GM12878 (cell line): ENCODE data around the gene SOX2. TPM values are rescaled to one million over a fixed set of nuclear protein-coding genes. Genes with fewer than 3 reads are reported as not detected.

Experiments used
- ATAC-seq: fragments of 200-7000 bp; cut with Tn5 transposase; 3 replicates; pipeline ENCODE4 v1.9.1; 2020; ENCODE audit warnings: mild to moderate bottlenecking, moderate library complexity
- Bru-seq: library from RNA; stranded (reverse); fragments of 400-500 nt; gene quantifications from one replicate; lab custom pipeline; 2021; lab: Mats Ljungman, UMichigan
- BruChase-seq, 2 experiments: library from RNA; stranded (reverse); fragments of 400-500 nt; gene quantifications; one replicate each; lab custom pipeline; 2021; lab: Mats Ljungman, UMichigan
- BruUV-seq: library from RNA; stranded (reverse); fragments of 400-500 nt; replicated peaks from 2 replicates; lab custom pipeline; 2021; lab: Mats Ljungman, UMichigan
- CTCF ChIA-PET: fragments of 300-600 bp; sonication (Branson Sonifier 250); formaldehyde crosslinking; extraction: SDS; loops from one replicate; lab custom pipeline; 2021; ENCODE audit warnings: inconsistent platforms; lab: Yijun Ruan, JAX
- POLR2A ChIA-PET: fragments of 350-600 bp; formaldehyde crosslinking; extraction: SDS; loops from one replicate; lab custom pipeline; 2021; ENCODE audit warnings: inconsistent platforms; lab: Charles Lee
- RAD21 ChIA-PET: fragments of 300-600 bp; sonication (Branson Sonifier 250); formaldehyde crosslinking; loops from one replicate; lab custom pipeline; 2023; ENCODE audit warnings: antibody characterized with exemption; ENCODE audit not compliant: unreplicated experiment; lab: Charles Lee
- SMC1A ChIA-PET: fragments of 300-600 bp; sonication (Branson Sonifier 250); formaldehyde crosslinking; loops from one replicate; lab custom pipeline; 2023; ENCODE audit not compliant: unreplicated experiment, uncharacterized antibody; lab: Charles Lee
- DNase-seq: peaks from one replicate; pipeline ENCODE4 v3.0.0-alpha.2; 2011; ENCODE audit warnings: low read depth, low spot score
- FAIRE-seq: peaks from 3 replicates; lab custom pipeline; 2011; peaks lifted over from hg19 to GRCh38; lab: Jason Lieb, UNC
- H2AFZ ChIP-seq: 2 replicates; pipeline ENCODE4 v1.6.0; 2011; ENCODE audit warnings: low read depth, low read length, control low read depth; ENCODE audit not compliant: control insufficient read depth
- H3K27ac ChIP-seq: 2 replicates; pipeline ENCODE4 v1.5.1; 2011; ENCODE audit warnings: control low read depth; ENCODE audit not compliant: control insufficient read depth, insufficient read depth
- H3K27me3 ChIP-seq, 2 experiments: replicated peaks in 1 of 2; 2 replicates each; pipeline versions ENCODE4 v1.6.0 to v1.6.1; 2011; ENCODE audit warnings: low read length in 1 of 2; ENCODE audit not compliant: control insufficient read depth in 2 of 2, insufficient read depth in 2 of 2
- H3K36me3 ChIP-seq, 2 experiments: 2 replicates each; pipeline ENCODE4 v1.5.1; 2011; ENCODE audit warnings: low read length in 1 of 2; ENCODE audit not compliant: control insufficient read depth in 2 of 2, insufficient read depth in 2 of 2
- H3K4me1 ChIP-seq: 2 replicates; pipeline ENCODE4 v1.6.1; 2011; ENCODE audit warnings: mild to moderate bottlenecking, low read length, moderate library complexity, mixed read lengths; ENCODE audit not compliant: control insufficient read depth, insufficient read depth
- H3K4me2 ChIP-seq: 2 replicates; pipeline ENCODE4 v1.6.0; 2011; ENCODE audit warnings: control low read depth; ENCODE audit not compliant: control insufficient read depth, insufficient read depth
- H3K4me3 ChIP-seq: fragments of 200-600 bp; sonication (generic); 2 replicates; pipeline ENCODE4 v1.5.1; 2016
- H3K79me2 ChIP-seq: 2 replicates; pipeline ENCODE4 v1.6.0; 2011; ENCODE audit warnings: low read length; ENCODE audit not compliant: control insufficient read depth, insufficient read depth
- H3K9ac ChIP-seq: 2 replicates; pipeline ENCODE4 v1.8.0; 2011; ENCODE audit warnings: low read length, control low read depth, mixed read lengths; ENCODE audit not compliant: control insufficient read depth, insufficient read depth
- H3K9me3 ChIP-seq: replicated peaks from 3 replicates; pipeline ENCODE4 v1.5.1; 2011; ENCODE audit warnings: mild to moderate bottlenecking, low read length; ENCODE audit not compliant: control insufficient read depth, insufficient read depth
- H4K20me1 ChIP-seq: 2 replicates; pipeline ENCODE4 v1.6.0; 2011; ENCODE audit not compliant: control insufficient read depth, insufficient read depth
- EGR1 ChIP-seq, 2 experiments: IDR thresholded peaks; 1 replicate in 1 of 2; 2 replicates in 1 of 2; pipeline ENCODE4 v1.6.1; 2011 to 2012; ENCODE audit warnings: low read depth in 2 of 2, low read length in 2 of 2, borderline replicate concordance in 1 of 2, mild to moderate bottlenecking in 1 of 2, moderate library complexity in 1 of 2
- NFYB ChIP-seq: IDR thresholded peaks from 2 replicates; pipeline ENCODE4 v1.6.1; 2011; ENCODE audit warnings: low read depth, mild to moderate bottlenecking, low read length, improper control_type of control experiment, moderate library complexity; ENCODE audit not compliant: insufficient read depth
- ZNF622 ChIP-seq: fragments of 450-650 bp; IDR thresholded peaks from 2 replicates; pipeline ENCODE4 v1.6.1; 2017; ENCODE audit warnings: mild to moderate bottlenecking, inconsistent platforms
- WGBS: methylation state at CpG from one replicate; pipeline ENCODE4 v1.1.6; 2016; ENCODE audit warnings: low lambda C conversion rate; ENCODE audit not compliant: insufficient replicate concordance, insufficient coverage; ENCODE audit errors: missing lambda C conversion rate; 5-methylcytosine and 5-hydroxymethylcytosine counted together
- in situ Hi-C: fragments of 300-500 bp; cut with MboI; formaldehyde crosslinking; loops from 9 replicates; pipeline ENCODE4 v1.14.3; 2018; ENCODE audit warnings: mixed read lengths
- intact Hi-C: fragments of 100-400 bp; cut with micrococcal nuclease; formaldehyde crosslinking; loops from one replicate; pipeline ENCODE4 v1.14.2; 2022; ENCODE audit not compliant: unreplicated experiment
- long read RNA-seq, 2 experiments: library from polyadenylated mRNA; unstranded; transcript quantifications; one replicate each; pipeline ENCODE4 v2.0.0, GENCODE V29; 2019 to 2020
- polyA minus RNA-seq, 3 experiments: library from RNA; depleted of rRNA, polyadenylated mRNA; stranded (reverse); fragments of >200 nt; gene quantifications; 2 replicates each; pipeline ENCODE4 v1.2.3, GENCODE V29; 2011
- polyA plus RNA-seq, 11 experiments: library from polyadenylated mRNA; depleted of rRNA in 4 of 11; unstranded in 6 of 11; stranded (reverse) in 5 of 11; fragments of >200 nt; fragmentation: Nextera tagmentation in 4 of 11; fragmentation: Illumina TruSeq in 1 of 11; extraction: Ambion mirVana in 4 of 11; extraction: Trizol in 1 of 11; gene quantifications; 1 replicate in 1 of 11; 2 replicates in 10 of 11; pipeline versions ENCODE4 v1.2.1 to v1.2.3, GENCODE V29; 2011 to 2016; ENCODE audit warnings: inconsistent platforms in 2 of 11, missing spikeins in 2 of 11, low read depth in 1 of 11
- total RNA-seq, 4 experiments: library from RNA; depleted of rRNA in 3 of 4; stranded (reverse); fragments of >200 nt in 3 of 4; fragmentation: Illumina TruSeq in 1 of 4; extraction: Trizol in 1 of 4; gene quantifications; 2 replicates each; pipeline versions ENCODE4 v1.2.1 to v1.2.3, GENCODE V29; 2013 to 2021

SOX2 gene
- 0.37 TPM in 1 of 2 replicates, not detected in the other for total RNA-seq (2013; cell fraction: nucleolus; rRNA removed)
- total RNA-seq (2014; rRNA removed), result not detected in 2 replicates
- not detected in 2 replicates for total RNA-seq (2014; rRNA removed; fragmentation: Illumina TruSeq; extraction: Trizol)
- 0.08 and 0.13 TPM in 2 replicates for total RNA-seq (2021)
- polyA plus RNA-seq (2011; ENCODE audit: low read depth), result not detected
- polyA plus RNA-seq (2011; rRNA removed), result 0.06 TPM in 1 of 2 replicates, not detected in the other
- polyA plus RNA-seq (2011; cell fraction: cytosol; rRNA removed), result 0.05 TPM in 1 of 2 replicates, not detected in the other
- 0.04 and 0.10 TPM in 2 replicates for polyA plus RNA-seq (2011; cell fraction: nucleus; rRNA removed)
- polyA plus RNA-seq (2012), result not detected in 2 replicates
- polyA plus RNA-seq (2014; fragmentation: Illumina TruSeq; extraction: Trizol), result not detected in 2 replicates
- not detected for polyA plus RNA-seq (2014; fragmentation: Nextera tagmentation; extraction: Ambion mirVana)
- polyA plus RNA-seq (2014; rRNA removed), result 0.10 TPM in 1 of 2 replicates, not detected in the other
- polyA plus RNA-seq (2016; fragmentation: Nextera tagmentation; extraction: Ambion mirVana), result under 1 TPM; 0.06 to 0.07 TPM
- polyA minus RNA-seq (2011; rRNA and poly(A)+ RNA removed), result not detected in 2 replicates
- not detected in 2 replicates for polyA minus RNA-seq (2011; cell fraction: cytosol; rRNA and poly(A)+ RNA removed)
- polyA minus RNA-seq (2011; cell fraction: nucleus; rRNA and poly(A)+ RNA removed), result not detected in 2 replicates
- not detected for Bru-seq, nascent RNA
- not detected for BruChase-seq, experiment 1, labeled RNA remaining after a 6-hour chase
- BruChase-seq, experiment 2, labeled RNA remaining after a 2-hour chase, result percentile 17 among the genes with signal in this experiment
- long read RNA-seq, experiment 1, result 0 reads
- long read RNA-seq, experiment 2, result 0 reads

DNA sequence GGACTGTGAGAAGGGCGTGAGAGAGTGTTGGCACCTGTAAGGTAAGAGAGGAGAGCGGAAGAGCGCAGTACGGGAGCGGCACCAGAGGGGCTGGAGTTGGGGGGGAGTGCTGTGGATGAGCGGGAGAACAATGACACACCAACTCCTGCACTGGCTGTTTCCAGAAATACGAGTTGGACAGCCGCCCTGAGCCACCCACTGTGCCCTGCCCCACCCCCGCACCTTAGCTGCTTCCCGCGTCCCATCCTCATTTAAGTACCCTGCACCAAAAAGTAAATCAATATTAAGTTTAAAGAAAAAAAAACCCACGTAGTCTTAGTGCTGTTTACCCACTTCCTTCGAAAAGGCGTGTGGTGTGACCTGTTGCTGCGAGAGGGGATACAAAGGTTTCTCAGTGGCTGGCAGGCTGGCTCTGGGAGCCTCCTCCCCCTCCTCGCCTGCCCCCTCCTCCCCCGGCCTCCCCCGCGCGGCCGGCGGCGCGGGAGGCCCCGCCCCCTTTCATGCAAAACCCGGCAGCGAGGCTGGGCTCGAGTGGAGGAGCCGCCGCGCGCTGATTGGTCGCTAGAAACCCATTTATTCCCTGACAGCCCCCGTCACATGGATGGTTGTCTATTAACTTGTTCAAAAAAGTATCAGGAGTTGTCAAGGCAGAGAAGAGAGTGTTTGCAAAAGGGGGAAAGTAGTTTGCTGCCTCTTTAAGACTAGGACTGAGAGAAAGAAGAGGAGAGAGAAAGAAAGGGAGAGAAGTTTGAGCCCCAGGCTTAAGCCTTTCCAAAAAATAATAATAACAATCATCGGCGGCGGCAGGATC lies at the start of gene SOX2:
Gene SOX2, plus strand, starts transcription at position 601 of the 811 bp plus-strand sequence. CDS start 436 bp downstream, outside the sequence.
- Histone ChIP-seq H3K4me2 (0 out of 2 replicates have a peak within 1 kb of the TSS, but pooled peaks have one; percentile 25), H3K79me2 (no peaks in the 10 kb centered on the region), H3K4me3 (peak within 1 kb of the TSS; percentile 20; the same call in 1 of the 2 replicates), H3K36me3 (no peaks in the 10 kb centered on the region), H2AFZ (no peak within 1 kb of the TSS), H3K9ac (no peak within 1 kb of the TSS), H3K27me3 (peaks cover 5 to 27% of the 10 kb centered on the region in 2 experiments), H3K4me1 (no peaks in the 10 kb centered on the region), H3K27ac (no peak within 1 kb of the TSS), H3K9me3 (no peaks in the 10 kb centered on the region; the same call in 2 of the 3 replicates), H4K20me1 (no peaks in the 10 kb centered on the region)
- ChIA-PET SMC1A (no interaction called here), POLR2A (interaction anchor here (0.5 kb wide), 1 partner anchor 1304 kb away, joined by 5 read pairs; no protein-coding TSS in a partner anchor), RAD21 (no interaction called here), CTCF (no interaction called here)
- WGBS, result 25% methylated on average over 22 of the region's 37 CpGs
- DNase-seq, result no peak
- intact Hi-C loops (no loop called here), in situ Hi-C loops (no loop called here)
- no peak for FAIRE-seq
- TF ChIP-seq EGR1 (IDR thresholded peaks at IDR 0.05; ENCODE audit: borderline replicate concordance in 1 of 2, low read depth in 2 of 2, low read length in 2 of 2) (peak in 1 of 2 experiments; percentile 60; a peak in 1 of 3 replicates), ZNF622 (no peak), NFYB (peak; percentile 36; the same call in 1 of the 2 replicates)
- BruUV-seq, result no TSS peak
- ATAC-seq, result peak; percentile 56
